Measurements from ENCODE around the gene SST.
"Not testable (repeated sequence)": the region's sequence is repeated elsewhere in the genome, so short reads cannot be mapped to it uniquely, and the experiment has no call there.

Gene SST

DNA sequence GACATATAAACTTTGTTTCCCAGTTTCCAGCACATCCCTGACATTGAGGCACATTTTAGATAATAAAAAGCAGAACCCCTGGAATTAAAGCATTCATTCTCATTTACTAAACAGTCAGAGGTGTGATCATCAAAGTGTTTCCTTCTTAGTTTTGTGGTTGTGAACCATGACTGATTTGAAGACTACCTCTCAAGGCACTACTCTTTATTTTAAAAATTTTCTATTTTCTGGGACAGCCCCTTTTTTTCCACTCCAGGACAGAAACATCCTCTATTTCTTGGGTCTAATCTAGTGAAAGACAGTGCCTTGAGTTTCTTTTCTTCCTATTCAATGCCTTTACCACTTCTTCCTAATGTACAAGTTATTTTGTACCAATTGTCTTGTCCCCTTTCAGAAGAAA, 5.2 kb downstream of the SST start:
- Histone ChIP-seq H3K27me3 (peaks cover 45% of the 10 kb centered on the region), H3K4me1 (no peaks in the 10 kb centered on the region)
- DNase-seq: no peak

DNA sequence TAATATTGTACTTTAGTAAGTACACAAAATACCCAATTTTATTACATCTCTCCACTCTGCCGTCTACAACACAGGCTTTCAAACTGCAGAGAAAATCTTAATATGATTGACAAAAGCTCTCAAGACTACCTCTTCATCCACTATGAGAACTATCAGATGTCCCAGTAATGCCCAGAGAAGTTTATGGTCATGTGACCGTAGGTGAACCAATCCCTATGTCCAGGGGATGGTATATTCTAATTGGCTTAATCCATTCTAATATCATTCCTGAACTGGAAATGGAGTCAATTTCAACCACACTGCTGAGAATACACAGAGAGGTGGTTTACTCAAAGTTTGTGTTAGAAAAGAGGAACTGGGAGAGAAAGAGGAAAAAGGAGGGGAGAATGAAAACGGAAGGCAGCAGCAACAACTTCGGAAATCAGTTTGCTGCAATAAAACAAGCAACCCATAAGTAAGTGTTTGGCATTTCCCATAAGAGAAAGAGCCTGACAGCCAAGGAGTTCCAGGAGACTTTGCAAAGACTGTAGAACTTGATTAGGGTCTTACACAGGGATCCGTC, 7.3 kb downstream of the SST start:
- Histone ChIP-seq H3K27me3 (peaks cover 24% of the 10 kb centered on the region), H3K9me3 (no peaks in the 10 kb centered on the region), H3K4me3 (ENCODE audit: low read depth, low read length) (no peak overlapping the region), H3K4me1 (no peaks in the 10 kb centered on the region), H3K36me3 (no peaks in the 10 kb centered on the region)
- TF ChIP-seq, protein P1, sequence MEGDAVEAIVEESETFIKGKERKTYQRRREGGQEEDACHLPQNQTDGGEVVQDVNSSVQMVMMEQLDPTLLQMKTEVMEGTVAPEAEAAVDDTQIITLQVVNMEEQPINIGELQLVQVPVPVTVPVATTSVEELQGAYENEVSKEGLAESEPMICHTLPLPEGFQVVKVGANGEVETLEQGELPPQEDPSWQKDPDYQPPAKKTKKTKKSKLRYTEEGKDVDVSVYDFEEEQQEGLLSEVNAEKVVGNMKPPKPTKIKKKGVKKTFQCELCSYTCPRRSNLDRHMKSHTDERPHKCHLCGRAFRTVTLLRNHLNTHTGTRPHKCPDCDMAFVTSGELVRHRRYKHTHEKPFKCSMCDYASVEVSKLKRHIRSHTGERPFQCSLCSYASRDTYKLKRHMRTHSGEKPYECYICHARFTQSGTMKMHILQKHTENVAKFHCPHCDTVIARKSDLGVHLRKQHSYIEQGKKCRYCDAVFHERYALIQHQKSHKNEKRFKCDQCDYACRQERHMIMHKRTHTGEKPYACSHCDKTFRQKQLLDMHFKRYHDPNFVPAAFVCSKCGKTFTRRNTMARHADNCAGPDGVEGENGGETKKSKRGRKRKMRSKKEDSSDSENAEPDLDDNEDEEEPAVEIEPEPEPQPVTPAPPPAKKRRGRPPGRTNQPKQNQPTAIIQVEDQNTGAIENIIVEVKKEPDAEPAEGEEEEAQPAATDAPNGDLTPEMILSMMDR (IDR thresholded peaks at IDR 0.05; ENCODE audit: low read depth, low read length): no peak
- DNase-seq: no peak

More for the DNA sequence above, 5.2 kb downstream of the SST start:
- TF ChIP-seq, protein P1 (IDR thresholded peaks at IDR 0.05; ENCODE audit: low read depth, low read length): no peak
- H3K4me3 ChIP-seq (ENCODE audit: low read depth, low read length): no peak overlapping the region
- no peaks in the 10 kb centered on the region for H3K9me3 ChIP-seq
- no peaks in the 10 kb centered on the region for H3K36me3 ChIP-seq

DNA sequence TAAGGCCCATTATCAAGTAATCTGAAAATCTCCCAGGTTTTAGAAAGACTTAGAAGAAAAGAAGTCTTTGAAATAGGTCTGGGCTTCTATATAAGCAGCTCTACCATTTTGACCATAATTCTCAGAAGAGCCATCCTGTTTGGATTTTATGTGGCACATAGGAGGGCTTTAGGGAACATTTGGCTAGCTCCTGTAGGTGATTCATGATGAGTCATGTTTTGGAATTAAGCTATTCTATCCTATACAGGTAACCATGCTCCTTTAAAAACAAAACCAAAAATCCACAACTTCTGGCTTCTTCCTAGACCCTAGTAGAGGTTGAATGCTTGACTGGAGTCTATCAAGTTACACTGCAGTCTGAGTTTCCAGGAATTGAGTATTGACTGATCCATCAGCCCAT, 8.9 kb downstream of the SST start:
- no peak for DNase-seq
- Histone ChIP-seq H3K27me3 (peaks cover 13% of the 10 kb centered on the region), H3K36me3 (no peaks in the 10 kb centered on the region), H3K9me3 (no peaks in the 10 kb centered on the region), H3K4me1 (no peaks in the 10 kb centered on the region), H3K4me3 (ENCODE audit: low read depth, low read length) (no peak overlapping the region)
- TF ChIP-seq, protein P1 (IDR thresholded peaks at IDR 0.05; ENCODE audit: low read depth, low read length): no peak

GRCh38 chr3:187651282-187651681, 18.9 kb downstream of the SST start:
- Histone ChIP-seq H3K9me3 (no peaks in the 10 kb centered on the region), H3K36me3 (no peaks in the 10 kb centered on the region), H3K27me3 (0 out of 2 replicates have a peak, but pooled peaks cover 3% of the 10 kb centered on the region), H3K4me1 (no peaks in the 10 kb centered on the region), H3K4me3 (ENCODE audit: low read depth, low read length) (no peak overlapping the region)
- TF ChIP-seq, protein P1 (IDR thresholded peaks at IDR 0.05; ENCODE audit: low read depth, low read length): no peak
- no peak for DNase-seq

DNA sequence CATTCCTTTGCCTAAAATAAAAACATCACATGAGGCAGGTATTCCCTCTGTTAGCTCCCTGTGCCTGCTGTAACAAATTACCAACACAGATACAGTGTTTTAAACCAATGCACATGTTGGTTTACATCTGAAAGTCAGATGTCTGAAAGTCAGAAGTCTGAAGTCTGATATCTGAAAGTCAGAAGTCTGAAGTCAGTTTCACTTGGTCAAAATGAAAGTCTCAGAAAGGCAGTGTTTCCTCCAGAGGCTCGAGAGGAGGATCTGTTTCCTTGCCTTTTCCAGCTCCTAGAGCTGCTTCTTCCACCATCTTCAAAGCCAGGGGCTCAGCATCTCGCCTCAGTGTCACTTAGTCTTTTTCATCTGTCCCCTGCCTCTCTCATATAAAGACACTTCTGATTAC, 22.0 kb downstream of the SST start:
- Histone ChIP-seq H3K27me3 (0 out of 2 replicates have a peak, but pooled peaks cover 3% of the 10 kb centered on the region), H3K9me3 (no peaks in the 10 kb centered on the region), H3K4me3 (ENCODE audit: low read depth, low read length) (no peak overlapping the region), H3K36me3 (no peaks in the 10 kb centered on the region), H3K4me1 (no peaks in the 10 kb centered on the region)
- TF ChIP-seq, protein P1 (IDR thresholded peaks at IDR 0.05; ENCODE audit: low read depth, low read length): no peak
- DNase-seq: no peak

DNA sequence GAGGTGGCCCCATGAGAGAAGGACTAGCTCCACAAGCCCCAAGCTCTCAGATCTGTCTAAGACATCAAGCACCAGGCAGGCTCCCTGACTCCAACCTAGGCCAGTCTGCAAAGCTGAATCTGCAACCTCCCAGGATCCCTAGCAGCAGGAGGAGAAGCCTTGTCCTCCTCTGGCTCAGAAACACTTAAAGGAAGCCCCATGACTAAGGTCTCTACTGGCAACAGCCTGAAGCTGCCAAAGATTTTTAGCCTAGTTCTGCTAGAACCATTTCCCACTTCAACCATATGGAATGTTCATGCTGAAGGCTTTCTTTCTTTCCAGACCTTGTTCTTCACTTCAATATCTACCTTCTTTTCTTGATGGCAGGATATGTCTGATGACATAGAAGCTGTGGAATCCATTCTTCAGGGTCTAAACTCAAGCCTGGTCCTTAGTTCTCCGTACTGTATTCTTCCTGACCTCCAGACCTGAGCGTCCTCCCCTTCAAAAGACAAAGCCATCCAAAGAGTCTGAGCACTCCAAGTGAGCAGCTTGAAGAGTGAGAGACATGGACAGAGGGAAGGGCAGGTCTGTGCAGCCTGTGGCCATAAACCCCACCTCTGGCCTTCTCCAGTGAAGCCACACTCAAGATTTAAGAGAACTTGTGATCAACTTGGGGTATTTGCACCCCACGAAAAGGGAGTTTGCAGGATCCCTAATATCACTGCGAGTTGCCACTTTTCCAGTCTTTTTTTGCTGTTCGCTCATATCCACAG, 23.1 kb downstream of the SST start:
- Histone ChIP-seq H3K9me3 (no peaks in the 10 kb centered on the region), H3K27me3 (0 out of 2 replicates have a peak, but pooled peaks cover 3% of the 10 kb centered on the region), H3K36me3 (no peaks in the 10 kb centered on the region), H3K4me3 (ENCODE audit: low read depth, low read length) (no peak overlapping the region), H3K4me1 (no peaks in the 10 kb centered on the region; the same call in 1 of the 2 replicates)
- TF ChIP-seq, protein P1 (IDR thresholded peaks at IDR 0.05; ENCODE audit: low read depth, low read length): no peak
- DNase-seq: no peak

DNA sequence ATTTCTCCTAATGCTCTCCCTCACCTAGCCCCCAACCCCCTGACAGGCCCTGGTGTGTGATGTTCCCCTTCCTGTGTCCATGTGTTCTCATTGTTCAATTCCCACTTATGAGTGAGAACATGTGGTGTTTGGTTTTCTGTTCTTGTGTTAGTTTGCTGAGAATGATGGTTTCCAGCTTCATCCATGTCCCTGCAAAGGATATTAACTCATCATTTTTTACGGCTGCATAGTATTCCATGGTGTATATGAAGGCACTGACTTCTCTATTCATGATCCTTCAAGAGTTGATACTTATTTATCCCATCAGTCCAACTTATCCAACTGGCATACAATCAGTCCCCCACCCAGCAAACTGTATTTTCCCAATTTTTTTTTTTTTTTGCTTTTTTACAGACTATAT, 24.8 kb downstream of the SST start:
- not testable (repeated sequence) for H3K27me3 ChIP-seq; H3K9me3 ChIP-seq; H3K4me3 ChIP-seq (ENCODE audit: low read depth, low read length); DNase-seq; H3K36me3 ChIP-seq; H3K4me1 ChIP-seq

Data from BE2C (cell line).